LHCN-M2 (cell line): ENCODE data around the gene CDSN. TPM values are rescaled to one million over a fixed set of nuclear protein-coding genes. Genes with fewer than 3 reads are reported as not detected.
"Not testable (repeated sequence)": the region's sequence is repeated elsewhere in the genome, so short reads cannot be mapped to it uniquely, and the experiment has no call there.

Experiments used
- DNase-seq: peaks from one replicate; pipeline ENCODE4 v3.0.0-alpha.2; 2012; ENCODE audit warnings: low read depth
- polyA plus RNA-seq: library from polyadenylated mRNA; unstranded; fragments of >200 nt; gene quantifications from one replicate; pipeline ENCODE4 v1.2.1, GENCODE V29; 2012; ENCODE audit warnings: missing spikeins
- total RNA-seq: library from RNA; depleted of rRNA; stranded (reverse); fragments of >200 nt; gene quantifications from 2 replicates; pipeline ENCODE4 v1.2.3, GENCODE V29; 2014; rRNA removed

CDSN gene
- total RNA-seq: not detected in 2 replicates
- polyA plus RNA-seq: 0.23 TPM

GRCh38 chr6:31120151-31120915 is at the start of gene CDSN:
CDSN (minus strand) TSS chr6:31120446; CDS start chr6:31120419, 27 bp downstream.
- DNase-seq: no peak

- no peak for DNase-seq
Measured at GRCh38 chr6:31169123-31169857, 49.0 kb upstream of the CDSN start.

- no peak for DNase-seq
Measured at GRCh38 chr6:31168606-31169005, 48.4 kb upstream of the CDSN start.

GRCh38 chr6:31165986-31166385 is 45.7 kb upstream of the CDSN start:
- DNase-seq: no peak

- DNase-seq: not testable (repeated sequence)
Measured at GRCh38 chr6:31165064-31165832, 45.0 kb upstream of the CDSN start.

- DNase-seq: not testable (repeated sequence)
Measured at GRCh38 chr6:31164475-31165063, 44.3 kb upstream of the CDSN start.

GRCh38 chr6:31163922-31164321 is 43.7 kb upstream of the CDSN start:
- DNase-seq: peak; percentile 30

- no peak for DNase-seq
Measured at GRCh38 chr6:31162463-31163165, 42.4 kb upstream of the CDSN start.

- no peak for DNase-seq
Measured at GRCh38 chr6:31161216-31162126, 41.2 kb upstream of the CDSN start.

GRCh38 chr6:31158863-31159855 is 38.9 kb upstream of the CDSN start:
- DNase-seq: peak; percentile 19

- DNase-seq: peak; percentile 99
Measured at GRCh38 chr6:31158140-31158862, 38.1 kb upstream of the CDSN start, which contains the start of gene TCF19. TCF19 (plus strand) TSS chr6:31158589; CDS start chr6:31159470, 881 bp downstream.

- no peak for DNase-seq
Measured at GRCh38 chr6:31157513-31158139, 37.4 kb upstream of the CDSN start, which contains the start of gene CCHCR1. CCHCR1 (minus strand) TSS chr6:31157802; CDS start chr6:31157600, 202 bp downstream.

GRCh38 chr6:31156641-31157040 is 36.4 kb upstream of the CDSN start:
- DNase-seq: no peak

- DNase-seq: no peak
Measured at GRCh38 chr6:31154436-31154835, 34.2 kb upstream of the CDSN start.

GRCh38 chr6:31152781-31153180 is 32.5 kb upstream of the CDSN start:
- no peak for DNase-seq

GRCh38 chr6:31149827-31150447 is 29.7 kb upstream of the CDSN start:
- no peak for DNase-seq

- no peak for DNase-seq
Measured at GRCh38 chr6:31145386-31145785, 25.1 kb upstream of the CDSN start.
